ENCODE results near the gene PRDM15. TPM values are rescaled to one million over a fixed set of nuclear protein-coding genes. Genes with fewer than 3 reads are reported as not detected.

Gene PRDM15
- total RNA-seq, 1 donor from 2014 or later: 20.5 TPM

GRCh38 chr21:41863439-41863740, 15.8 kb downstream of the PRDM15 start:
- no peak for TF ChIP-seq CTCF (IDR thresholded peaks at IDR 0.05)
- Histone ChIP-seq H3K36me3 (peaks cover 3 to 13% of the 10 kb centered on the region in 2 donors), H3K27me3 (no peaks in the 10 kb centered on the region), H3K9me3 (no peaks in the 10 kb centered on the region), H3K27ac (no peak overlapping the region), H3K4me1 (no peaks in the 10 kb centered on the region), H3K4me3 (no peak overlapping the region)
- no peak for DNase-seq (ENCODE audit: low spot score in 2 of 2)
- intact Hi-C loops (cut with DNase I): no loop called here

GRCh38 chr21:41861987-41862386, 17.2 kb downstream of the PRDM15 start:
- H3K9me3 ChIP-seq: no peaks in the 10 kb centered on the region
- no peaks in the 10 kb centered on the region for H3K27me3 ChIP-seq
- TF ChIP-seq CTCF (IDR thresholded peaks at IDR 0.05): no peak
- no peak for DNase-seq (ENCODE audit: low spot score in 2 of 2)
- peaks cover 4 to 22% of the 10 kb centered on the region in 2 donors for H3K36me3 ChIP-seq
- no peak overlapping the region for H3K27ac ChIP-seq
- intact Hi-C loops (cut with DNase I): no loop called here
- no peaks in the 10 kb centered on the region for H3K4me1 ChIP-seq
- no peak overlapping the region for H3K4me3 ChIP-seq

- Histone ChIP-seq H3K36me3 (peaks cover 11 to 30% of the 10 kb centered on the region in 2 donors), H3K9me3 (no peaks in the 10 kb centered on the region), H3K4me1 (no peaks in the 10 kb centered on the region), H3K27me3 (no peaks in the 10 kb centered on the region), H3K4me3 (no peak overlapping the region), H3K27ac (no peak overlapping the region)
- intact Hi-C loops (cut with DNase I): no loop called here
- DNase-seq (ENCODE audit: low spot score in 2 of 2): no peak
- no peak for TF ChIP-seq CTCF (IDR thresholded peaks at IDR 0.05)
Observed at GRCh38 chr21:41861255-41861654, 17.9 kb downstream of the PRDM15 start.

GRCh38 chr21:41859297-41859980, 19.7 kb downstream of the PRDM15 start:
- H3K36me3 ChIP-seq: peaks cover 13 to 38% of the 10 kb centered on the region in 2 donors
- H3K4me3 ChIP-seq: no peak overlapping the region
- no peak for TF ChIP-seq CTCF (IDR thresholded peaks at IDR 0.05)

GRCh38 chr21:41858466-41859296, 20.5 kb downstream of the PRDM15 start:
- DNase-seq (ENCODE audit: low spot score in 2 of 2): no peak
- Histone ChIP-seq H3K4me1 (no peaks in the 10 kb centered on the region), H3K4me3 (no peak overlapping the region), H3K36me3 (peaks cover 13 to 44% of the 10 kb centered on the region in 2 donors), H3K27me3 (no peaks in the 10 kb centered on the region), H3K27ac (no peak overlapping the region), H3K9me3 (no peaks in the 10 kb centered on the region)
- intact Hi-C loops (cut with DNase I): no loop called here
- TF ChIP-seq CTCF (IDR thresholded peaks at IDR 0.05): no peak

More at GRCh38 chr21:41859297-41859980, 19.7 kb downstream of the PRDM15 start:
- no peak overlapping the region for H3K27ac ChIP-seq
- no peaks in the 10 kb centered on the region for H3K9me3 ChIP-seq
- intact Hi-C loops (cut with DNase I): no loop called here
- no peak for DNase-seq (ENCODE audit: low spot score in 2 of 2)
- H3K27me3 ChIP-seq: no peaks in the 10 kb centered on the region
- H3K4me1 ChIP-seq: no peaks in the 10 kb centered on the region

All from ascending aorta (tissue), 2 donors.